Stimulated activated CD4-positive, alpha-beta T cell treated with anti-CD3 and anti-CD28 coated beads, Interleukin-12 subunit alpha, Interleukin-12 subunit beta, amount 100 ng/mL, for 24 hours (primary cell): ENCODE data around the gene CYYR1.

Source experiments
- DNase-seq, 2 experiments: peaks; one replicate each; pipeline ENCODE4 v3.0.0-alpha.2; 2020; ENCODE audit warnings: low read depth in 2 of 2

The CYYR1 gene

GRCh38 chr21:26433386-26433785 lies 139.7 kb downstream of the CYYR1 start:
- no peak for DNase-seq

DNA sequence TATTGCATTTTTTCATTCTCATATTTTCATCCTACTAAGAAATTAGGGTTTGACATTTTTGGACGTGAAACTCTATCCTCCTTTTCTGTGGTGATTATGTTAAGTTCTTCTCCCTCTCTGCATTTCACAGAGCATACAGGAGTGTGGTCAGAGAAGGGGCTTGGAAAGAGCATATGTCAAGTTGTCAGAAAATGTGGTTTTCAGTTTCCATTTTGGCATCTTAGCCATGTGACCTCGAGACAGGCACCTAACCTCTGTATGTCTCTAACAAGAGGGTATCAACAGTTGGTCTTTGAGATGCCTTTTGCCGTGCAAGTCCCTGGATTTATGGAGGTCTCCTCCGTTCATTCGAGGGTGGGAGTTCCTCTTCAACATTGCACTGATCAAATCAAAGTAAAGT lies 140.7 kb downstream of the CYYR1 start:
- DNase-seq: no peak

DNA sequence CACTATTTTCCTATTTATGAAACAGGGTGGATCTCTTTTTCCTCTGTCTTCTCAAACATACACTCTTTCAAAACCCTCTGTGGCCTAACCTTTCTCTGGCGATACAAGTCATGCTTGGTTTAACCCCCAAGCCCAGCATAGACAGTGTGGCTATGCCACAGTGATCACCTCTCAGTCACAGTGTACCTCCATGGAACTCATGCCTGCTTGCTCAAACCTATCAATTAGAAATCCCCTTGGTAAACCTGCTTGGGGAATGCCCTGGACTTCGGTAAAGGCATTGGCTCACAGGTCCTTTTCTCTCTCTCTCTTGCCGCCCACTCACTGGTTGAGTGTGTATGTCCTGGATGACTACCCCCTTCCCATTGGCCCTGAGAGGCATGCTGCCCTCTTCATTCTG lies 147.5 kb downstream of the CYYR1 start:
- no peak for DNase-seq

GRCh38 chr21:26423511-26423910 lies 149.6 kb downstream of the CYYR1 start:
- DNase-seq: no peak

- DNase-seq: no peak
Measured at GRCh38 chr21:26422706-26423105, 150.4 kb downstream of the CYYR1 start.

DNA sequence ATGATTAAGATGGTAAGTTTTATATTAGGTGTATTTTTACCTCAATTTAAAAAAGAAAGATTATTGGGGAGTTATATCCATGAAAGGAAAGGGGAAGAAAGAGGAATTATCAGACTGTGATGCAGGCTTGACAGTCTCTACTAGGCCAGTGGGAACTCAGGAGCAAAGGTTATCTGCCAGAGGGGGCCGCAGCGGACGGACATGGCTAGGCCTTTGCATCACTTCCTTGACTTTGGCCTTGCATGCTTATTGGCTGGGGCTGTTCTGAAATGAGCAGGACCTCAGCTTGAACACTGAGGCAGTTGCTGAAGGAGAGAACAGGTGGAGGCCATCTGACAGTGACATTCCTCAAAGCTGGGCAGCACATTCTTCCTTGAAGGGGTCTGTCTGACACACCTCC lies 150.9 kb downstream of the CYYR1 start:
- DNase-seq: no peak

- no peak for DNase-seq
Measured at GRCh38 chr21:26421724-26422123, 151.4 kb downstream of the CYYR1 start.
